Fibroblast of gingiva (primary cell): ENCODE data around the gene REC114.
"Not testable (repeated sequence)": the region's sequence is repeated elsewhere in the genome, so short reads cannot be mapped to it uniquely, and the experiment has no call there.

Source experiments
- DNase-seq: peaks from one replicate; pipeline ENCODE4 v3.0.0-alpha.2; 2011; ENCODE audit warnings: low read depth

The REC114 gene

GRCh38 chr15:73577593-73577992 lies 134.6 kb downstream of the REC114 start:
- not testable (repeated sequence) for DNase-seq

- DNase-seq, result no peak
Measured at GRCh38 chr15:73578026-73578425, 135.1 kb downstream of the REC114 start.

GRCh38 chr15:73582851-73583379 lies 140.0 kb downstream of the REC114 start:
- no peak for DNase-seq

DNA sequence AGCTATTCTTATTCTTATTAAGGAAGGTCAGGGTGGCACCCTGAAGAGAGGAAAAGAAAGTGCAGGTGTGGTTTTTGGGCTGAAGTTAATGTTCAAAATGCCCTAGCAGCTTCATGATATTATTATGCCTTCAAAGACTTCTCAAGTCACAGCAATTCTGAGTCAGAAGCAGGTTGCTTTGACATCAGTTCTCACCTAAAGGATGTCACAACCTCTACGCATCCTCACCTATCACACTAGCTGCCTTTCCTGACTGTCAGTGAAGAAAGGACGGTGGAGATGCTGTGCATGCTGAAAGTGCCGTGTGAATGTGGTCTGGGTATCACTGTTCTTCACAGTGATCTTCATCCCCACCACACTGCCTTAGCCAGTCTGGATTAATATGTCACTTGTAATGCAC lies 140.6 kb downstream of the REC114 start:
- DNase-seq, result no peak

DNA sequence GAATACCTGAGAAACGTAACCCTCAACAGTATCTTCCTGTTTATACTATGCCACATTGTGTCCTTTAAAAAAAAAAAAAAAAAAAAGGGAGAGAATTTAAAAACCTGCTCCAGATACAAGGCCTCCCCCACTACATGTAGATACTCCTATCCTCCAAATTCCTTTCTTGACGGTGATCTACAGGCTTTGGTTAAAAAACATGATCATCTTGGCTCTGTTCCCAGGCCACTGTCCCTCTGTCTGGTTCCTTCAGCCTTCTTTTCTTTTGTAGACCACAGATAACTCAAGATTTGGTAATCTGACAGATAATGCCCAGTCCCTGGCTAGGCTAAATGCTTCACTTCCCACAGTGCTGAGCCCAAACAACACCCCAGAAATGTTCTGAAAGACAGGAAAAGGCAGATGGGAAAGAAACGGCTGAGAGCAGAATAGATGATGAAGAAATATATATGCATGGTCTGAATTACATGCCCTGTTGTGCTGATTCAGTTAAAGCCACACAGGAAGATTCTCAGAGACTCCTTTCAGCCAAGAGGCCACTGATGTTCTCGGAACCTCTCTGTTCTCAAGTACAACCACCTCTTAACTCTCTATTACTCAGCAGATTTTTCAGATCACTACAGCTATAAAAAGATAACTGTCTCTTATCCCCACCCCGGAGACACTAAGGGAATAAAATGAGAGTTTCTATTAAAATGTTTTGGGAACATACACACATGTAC lies 141.9 kb downstream of the REC114 start:
- DNase-seq, result peak; percentile 29

- no peak for DNase-seq
Measured at GRCh38 chr15:73585871-73586654, 143.1 kb downstream of the REC114 start.

GRCh38 chr15:73589766-73590165 lies 146.8 kb downstream of the REC114 start:
- DNase-seq, result no peak

- no peak for DNase-seq
Measured at GRCh38 chr15:73590263-73590662, 147.3 kb downstream of the REC114 start.

DNA sequence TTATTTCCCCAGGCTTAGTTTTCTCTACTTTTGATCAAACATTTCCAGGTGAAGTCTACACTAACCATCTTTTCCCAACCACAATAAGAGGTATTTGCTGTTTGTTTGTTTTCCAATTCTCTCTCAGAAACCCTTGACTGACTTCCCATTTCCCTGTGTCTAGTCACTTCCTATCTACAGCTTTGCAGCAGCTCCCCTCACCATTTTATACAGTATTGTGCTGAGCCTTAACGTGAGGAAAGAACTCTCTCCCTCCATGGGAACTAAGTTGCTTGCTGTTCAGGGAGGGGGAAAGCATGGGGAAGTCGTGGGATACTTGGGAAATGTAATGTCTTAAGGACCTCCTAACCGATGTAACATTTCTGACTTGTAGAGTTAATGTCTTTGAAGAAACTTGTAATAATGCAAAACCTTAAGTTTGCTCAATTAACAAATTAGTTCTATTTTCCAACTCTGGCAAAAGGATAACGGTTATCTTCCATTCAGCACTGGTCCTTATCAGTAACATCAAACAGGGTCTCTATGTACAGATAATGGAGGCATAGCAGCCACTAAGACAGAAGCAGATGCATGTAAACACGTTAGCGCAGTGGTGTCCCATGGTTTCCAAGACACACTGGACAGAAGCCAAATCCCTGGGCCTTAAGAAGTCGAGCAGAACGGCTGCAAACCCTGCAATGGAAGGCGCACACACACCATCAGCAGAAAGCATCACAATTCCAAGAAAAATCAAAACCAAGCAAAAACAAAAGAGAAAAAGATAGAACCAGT lies 150.5 kb downstream of the REC114 start:
- peak; percentile 21 for DNase-seq

DNA sequence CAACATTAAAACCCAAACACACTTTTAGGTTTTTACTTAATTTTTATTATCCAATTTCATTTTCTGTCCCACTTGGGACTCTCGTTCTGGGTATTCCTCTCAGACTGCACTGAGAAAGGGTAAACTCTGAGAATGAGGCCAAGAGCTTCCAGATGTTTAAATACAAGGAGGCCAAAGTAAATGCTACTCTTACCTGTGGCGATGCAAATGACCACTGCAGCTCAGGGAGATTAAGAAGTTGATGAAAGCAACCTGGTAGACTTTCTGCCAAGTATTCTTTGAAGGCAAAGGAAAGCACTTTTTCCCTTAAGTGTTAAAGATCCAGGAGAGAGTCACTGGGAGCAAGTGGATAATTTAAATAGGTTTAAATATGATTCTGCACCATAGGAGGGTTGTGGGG lies 151.1 kb downstream of the REC114 start:
- no peak for DNase-seq

- DNase-seq, result peak; percentile 30
Measured at GRCh38 chr15:73596174-73596573, 153.2 kb downstream of the REC114 start.

GRCh38 chr15:73597036-73597638 lies 154.2 kb downstream of the REC114 start:
- DNase-seq, result no peak

DNA sequence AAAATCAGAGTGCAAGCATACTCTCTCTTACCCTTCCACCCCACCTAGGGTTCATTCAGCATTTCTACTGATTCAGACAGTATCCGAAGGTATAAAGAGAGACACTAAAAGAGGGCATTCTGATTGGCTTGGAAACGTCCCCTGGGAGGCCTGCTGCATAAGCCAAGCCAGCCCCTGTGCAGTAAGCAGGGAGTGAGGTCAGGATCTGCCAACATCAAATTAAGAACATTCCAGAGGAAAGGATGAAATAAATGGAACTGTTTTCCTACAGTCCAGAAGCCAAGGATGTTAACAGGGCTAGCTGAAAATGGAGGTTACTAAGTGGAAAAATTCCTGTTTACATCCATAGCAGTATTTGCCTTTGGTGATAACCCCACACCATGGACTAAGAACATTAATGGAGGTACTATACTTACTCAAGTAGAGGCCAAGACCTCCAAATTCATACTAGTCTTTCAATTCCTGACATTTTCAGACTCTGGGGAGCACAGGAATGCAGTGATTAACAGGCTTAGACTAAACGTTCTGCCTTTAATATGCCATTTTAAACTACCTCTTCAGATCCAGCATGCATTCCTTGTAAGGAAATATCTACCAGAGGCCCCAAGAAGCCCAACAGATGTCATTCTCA lies 155.7 kb downstream of the REC114 start:
- peak; percentile 28 for DNase-seq

- DNase-seq, result no peak
Measured at GRCh38 chr15:73599934-73600333, 157.0 kb downstream of the REC114 start.

DNA sequence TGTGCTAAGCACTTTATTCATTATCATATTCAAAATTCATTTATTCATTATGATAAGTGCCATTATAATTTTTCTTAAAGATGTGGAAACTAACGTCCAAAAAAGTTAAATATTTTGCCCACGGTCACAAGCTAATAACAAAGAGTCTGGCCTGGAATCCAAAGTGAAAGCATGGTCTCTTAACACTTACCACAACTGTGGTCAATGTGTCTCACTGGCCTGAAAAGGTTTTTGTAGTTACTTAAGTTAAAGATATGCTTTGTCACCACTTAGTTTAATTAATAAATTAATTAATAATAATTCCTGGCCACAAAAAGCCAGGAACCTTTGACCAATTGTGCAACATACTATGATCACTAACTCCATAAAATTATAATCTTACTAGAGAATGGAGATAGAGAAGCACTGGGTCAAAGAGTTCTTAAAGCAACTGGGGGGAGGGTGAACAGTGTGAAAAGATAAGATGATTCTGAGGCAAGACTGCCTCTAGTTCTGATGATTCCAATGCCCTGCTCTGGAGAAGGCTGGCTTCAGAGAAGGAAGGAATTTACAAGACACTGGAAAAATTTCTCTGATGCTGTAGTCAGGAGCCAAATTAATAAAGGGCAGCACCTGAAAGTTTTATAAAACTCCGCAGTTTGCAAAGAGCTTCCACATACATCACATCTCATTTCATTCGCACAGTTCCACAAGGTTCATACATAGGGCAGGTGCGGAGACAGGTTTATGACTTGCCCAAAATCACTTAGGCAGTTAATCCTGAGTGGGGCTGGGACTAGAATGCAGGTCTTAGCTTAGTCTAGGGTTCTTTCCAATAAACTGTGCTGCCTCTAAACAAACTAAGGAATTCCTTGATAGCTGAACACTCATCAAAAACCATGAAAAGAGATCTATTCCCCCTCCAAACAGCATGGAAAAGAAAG lies 157.7 kb downstream of the REC114 start:
- DNase-seq, result no peak

DNA sequence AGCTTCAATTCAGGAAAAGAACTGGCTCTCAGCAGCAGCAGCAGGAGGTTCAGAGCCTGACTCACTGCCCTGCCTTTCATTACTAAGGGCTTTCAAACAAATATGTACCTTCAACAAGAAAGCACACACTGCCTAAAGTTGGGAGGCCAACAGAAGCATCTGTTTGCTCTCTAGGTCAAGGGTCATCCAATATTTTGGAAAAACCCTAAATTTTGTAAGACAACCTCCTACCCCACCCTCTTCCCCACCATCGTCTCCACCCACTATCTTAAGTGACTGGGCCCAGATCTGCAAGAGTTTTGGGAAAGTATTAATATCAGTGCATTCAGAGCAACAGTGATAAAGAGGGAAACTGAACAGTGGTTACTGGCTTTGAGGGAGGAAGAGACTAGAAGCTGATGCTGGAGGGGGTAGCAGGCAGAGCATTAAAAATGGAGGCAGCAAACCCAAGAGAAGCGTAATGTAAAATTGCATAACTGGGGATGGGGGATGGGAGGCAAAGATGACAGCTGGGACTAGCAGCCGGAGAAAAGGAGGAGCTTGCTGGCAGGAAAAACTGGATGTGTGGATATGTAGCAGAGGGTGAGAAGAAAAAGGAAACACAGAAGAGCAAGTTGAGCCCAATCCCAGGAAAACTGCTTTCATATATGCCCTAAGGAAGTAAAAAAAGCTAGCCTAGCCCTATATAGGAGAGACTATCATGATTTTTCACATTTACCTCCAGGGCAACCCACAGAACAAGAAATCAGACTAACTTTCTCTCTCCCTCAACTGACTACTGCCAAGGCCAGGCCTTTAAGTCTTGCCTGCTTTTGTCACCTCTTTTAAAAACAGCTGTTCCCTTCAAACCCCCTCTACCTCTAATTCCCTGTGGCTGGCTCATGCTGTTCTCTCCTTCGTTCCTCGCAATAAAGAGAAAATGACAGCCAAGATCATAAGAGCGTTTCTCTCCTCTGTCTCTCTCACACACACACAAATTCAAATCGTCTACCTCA lies 158.8 kb downstream of the REC114 start:
- peak; percentile 29 for DNase-seq

- no peak for DNase-seq
Measured at GRCh38 chr15:73602446-73602843, 159.5 kb downstream of the REC114 start.

GRCh38 chr15:73602992-73603391 lies 160.0 kb downstream of the REC114 start:
- DNase-seq, result no peak

- DNase-seq, result no peak
Measured at GRCh38 chr15:73604477-73604876, 161.5 kb downstream of the REC114 start.
